K562 (cell line): ENCODE results near the gene PPWD1. TPM values are rescaled to one million over a fixed set of nuclear protein-coding genes. Genes with fewer than 3 reads are reported as not detected.

ENCODE experiments used
- CBX3 ChIP-seq, 2 experiments: IDR thresholded peaks; 1 replicate in 1 of 2; 2 replicates in 1 of 2; pipeline ENCODE4 v1.6.1; 2012; ENCODE audit warnings: inconsistent platforms in 2 of 2, low read length in 2 of 2, borderline replicate concordance in 1 of 2, control low read depth in 1 of 2
- COPS2 ChIP-seq: fragments of 450-650 bp; conservative IDR thresholded peaks from 2 replicates; pipeline ENCODE4 v1.6.1; 2016; ENCODE audit warnings: mild to moderate bottlenecking, moderate library complexity
- GTF2B ChIP-seq: IDR thresholded peaks from 2 replicates; pipeline ENCODE4 v1.6.1; 2011; ENCODE audit not compliant: insufficient read length; ENCODE audit errors: extremely low read depth
- ID3 ChIP-seq, 2 experiments: fragments of 250-450 bp in 1 of 2; fragments of 450-650 bp in 1 of 2; sonication (Bioruptor Pico) in 1 of 2; IDR thresholded peaks; 2 replicates each; pipeline versions ENCODE4 v1.6.1 to v1.8.0; 2016 to 2021; ENCODE audit warnings: mild to moderate bottlenecking in 2 of 2, moderate library complexity in 2 of 2, missing compliant biosample characterization in 1 of 2, missing genetic modification characterization in 1 of 2
- MAFG ChIP-seq: fragments of 450-650 bp; conservative IDR thresholded peaks from 2 replicates; pipeline ENCODE4 v1.6.1; 2016; ENCODE audit warnings: missing genetic modification characterization, missing compliant biosample characterization
- MYC ChIP-seq, 2 experiments: fragments of 250-450 bp in 1 of 2; sonication (Bioruptor Pico) in 1 of 2; IDR thresholded peaks; 2 replicates each; pipeline versions ENCODE4 v1.5.1 to v1.6.1; 2012 to 2021; ENCODE audit warnings: low read depth in 2 of 2, borderline replicate concordance in 1 of 2, improper control_type of control experiment in 1 of 2, low read length in 1 of 2, mild to moderate bottlenecking in 1 of 2, moderate library complexity in 1 of 2
- NR1H2 ChIP-seq: sonication (generic); formaldehyde crosslinking; IDR thresholded peaks from 2 replicates; pipeline ENCODE4 v1.4.0; 2020; ENCODE audit warnings: mild to moderate bottlenecking, missing genetic modification reagents
- NRF1 ChIP-seq, 2 experiments: fragments of 450-650 bp; IDR thresholded peaks in 1 of 2; conservative IDR thresholded peaks in 1 of 2; 2 replicates each; pipeline ENCODE4 v1.6.1; 2014; ENCODE audit warnings: mild to moderate bottlenecking in 2 of 2
- POLR2AphosphoS5 ChIP-seq: IDR thresholded peaks from 2 replicates; pipeline ENCODE4 v1.6.1; 2011; ENCODE audit warnings: mild to moderate bottlenecking, low read depth, low read length, moderate library complexity; ENCODE audit not compliant: control insufficient read depth, insufficient read depth
- POLR2G ChIP-seq: fragments of 200-400 bp; formaldehyde crosslinking; IDR thresholded peaks from 2 replicates; pipeline ENCODE4 v1.6.1; 2017; ENCODE audit warnings: low read depth, mild to moderate bottlenecking, antibody characterized with exemption, low read length, moderate library complexity
- U2AF1 ChIP-seq: fragments of 200-400 bp; formaldehyde crosslinking; optimal IDR thresholded peaks from 2 replicates; pipeline ENCODE3; 2017; ENCODE audit warnings: mild to moderate bottlenecking, low read depth, low read length, moderate library complexity
- ZFP36 ChIP-seq: fragments of 150-350 bp; IDR thresholded peaks from 2 replicates; pipeline ENCODE4 v1.6.1; 2018; ENCODE audit warnings: low read length, low read depth; ENCODE audit not compliant: partially characterized antibody
- ZNF274 ChIP-seq: IDR thresholded peaks from 2 replicates; pipeline ENCODE4 v1.6.1; 2011; ENCODE audit warnings: low read depth, mild to moderate bottlenecking, low read length, moderate library complexity, borderline replicate concordance
- ZNF280B ChIP-seq: fragments of 250-450 bp; sonication (Bioruptor Pico); IDR thresholded peaks from 2 replicates; pipeline ENCODE4 v1.5.1; 2021; ENCODE audit warnings: mild to moderate bottlenecking
- ZNF316 ChIP-seq: fragments of 450-650 bp; IDR thresholded peaks from 2 replicates; pipeline ENCODE4 v1.6.1; 2016
- ZNF717 ChIP-seq: fragments of 250-450 bp; sonication (Bioruptor Pico); IDR thresholded peaks from 2 replicates; pipeline ENCODE4 v1.5.0; 2021
- polyA plus RNA-seq, 8 experiments: library from polyadenylated mRNA; depleted of rRNA in 4 of 8; stranded (reverse) in 5 of 8; unstranded in 3 of 8; fragments of >200 nt; fragmentation: Nextera tagmentation in 2 of 8; fragmentation: Illumina TruSeq in 1 of 8; extraction: Ambion mirVana in 2 of 8; extraction: Trizol in 1 of 8; gene quantifications; 2 replicates each; pipeline versions ENCODE4 v1.2.1 to v1.2.3, GENCODE V29; 2011 to 2014; ENCODE audit warnings: inconsistent platforms in 1 of 8, missing spikeins in 1 of 8
- total RNA-seq, 7 experiments: library from RNA; depleted of rRNA in 6 of 7; stranded (reverse); fragments of >200 nt in 6 of 7; fragmentation: Illumina TruSeq in 2 of 7; extraction: Trizol in 2 of 7; gene quantifications; 2 replicates each; pipeline versions ENCODE4 v1.2.1 to v1.2.3, GENCODE V29; 2011 to 2021; ENCODE audit warnings: low replicate concordance in 1 of 7
- TF ChIP-seq, protein P1 (sequence below): sonication (generic); formaldehyde crosslinking; IDR thresholded peaks from 2 replicates; pipeline ENCODE4 v1.8.0; 2022; ENCODE audit warnings: mild to moderate bottlenecking, missing genetic modification reagents

The PPWD1 gene
- total and polyA plus RNA-seq, 9 of the 15 experiments (the other 6 are each of a cell fraction or from before 2014, with no cell fraction given) = 24.1 to 89.2 (median 51.4) TPM

DNA sequence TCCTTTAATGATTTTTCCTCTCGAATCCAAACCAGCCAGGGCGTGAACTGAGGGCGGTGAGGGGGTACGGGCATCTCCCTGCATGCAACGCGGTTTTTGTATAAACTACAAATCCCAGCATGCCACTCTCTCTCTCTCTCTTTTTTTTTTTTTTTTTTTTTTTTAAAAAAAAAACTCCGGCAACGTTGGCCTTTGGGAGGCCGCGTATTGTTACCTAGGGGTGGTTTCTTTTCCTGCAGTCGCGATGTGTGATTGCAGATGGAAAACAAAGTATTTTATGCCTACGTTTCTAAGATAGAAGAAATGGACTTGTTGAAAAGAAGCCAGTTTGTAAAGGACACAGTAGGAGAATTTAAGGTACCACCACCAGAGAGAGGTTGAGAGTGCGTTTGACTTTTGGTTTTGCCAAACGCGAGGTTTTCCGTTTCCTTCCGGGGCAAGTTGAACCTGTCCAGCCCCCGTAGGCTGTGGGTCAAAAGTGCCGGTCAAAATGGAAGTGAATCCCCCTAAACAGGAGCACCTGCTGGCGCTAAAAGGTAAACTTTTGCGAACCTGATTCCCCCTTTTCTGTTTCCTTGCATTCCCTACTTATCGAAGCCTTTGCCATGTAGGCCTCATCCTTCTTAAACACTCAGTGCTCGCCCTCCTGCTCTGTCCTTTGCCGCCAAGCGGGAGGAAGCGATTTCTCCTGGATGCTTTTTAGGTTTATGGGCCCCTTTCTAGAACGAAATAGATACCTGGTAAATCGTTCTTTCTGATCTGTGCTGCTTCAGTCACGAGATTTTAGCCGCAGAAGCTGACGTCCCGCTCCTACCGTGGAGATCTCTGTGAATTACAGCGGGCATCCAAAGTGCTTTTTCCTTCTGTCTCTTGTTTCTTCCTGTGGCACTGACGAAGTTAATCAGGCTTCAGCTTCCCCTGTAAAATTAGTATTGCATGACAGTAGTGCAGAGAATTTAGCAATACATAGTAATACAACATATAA is 61.8 kb downstream of the PPWD1 start, which contains the start of the genes SHLD3 and TRAPPC13 (continued):
- TF ChIP-seq, protein P1, sequence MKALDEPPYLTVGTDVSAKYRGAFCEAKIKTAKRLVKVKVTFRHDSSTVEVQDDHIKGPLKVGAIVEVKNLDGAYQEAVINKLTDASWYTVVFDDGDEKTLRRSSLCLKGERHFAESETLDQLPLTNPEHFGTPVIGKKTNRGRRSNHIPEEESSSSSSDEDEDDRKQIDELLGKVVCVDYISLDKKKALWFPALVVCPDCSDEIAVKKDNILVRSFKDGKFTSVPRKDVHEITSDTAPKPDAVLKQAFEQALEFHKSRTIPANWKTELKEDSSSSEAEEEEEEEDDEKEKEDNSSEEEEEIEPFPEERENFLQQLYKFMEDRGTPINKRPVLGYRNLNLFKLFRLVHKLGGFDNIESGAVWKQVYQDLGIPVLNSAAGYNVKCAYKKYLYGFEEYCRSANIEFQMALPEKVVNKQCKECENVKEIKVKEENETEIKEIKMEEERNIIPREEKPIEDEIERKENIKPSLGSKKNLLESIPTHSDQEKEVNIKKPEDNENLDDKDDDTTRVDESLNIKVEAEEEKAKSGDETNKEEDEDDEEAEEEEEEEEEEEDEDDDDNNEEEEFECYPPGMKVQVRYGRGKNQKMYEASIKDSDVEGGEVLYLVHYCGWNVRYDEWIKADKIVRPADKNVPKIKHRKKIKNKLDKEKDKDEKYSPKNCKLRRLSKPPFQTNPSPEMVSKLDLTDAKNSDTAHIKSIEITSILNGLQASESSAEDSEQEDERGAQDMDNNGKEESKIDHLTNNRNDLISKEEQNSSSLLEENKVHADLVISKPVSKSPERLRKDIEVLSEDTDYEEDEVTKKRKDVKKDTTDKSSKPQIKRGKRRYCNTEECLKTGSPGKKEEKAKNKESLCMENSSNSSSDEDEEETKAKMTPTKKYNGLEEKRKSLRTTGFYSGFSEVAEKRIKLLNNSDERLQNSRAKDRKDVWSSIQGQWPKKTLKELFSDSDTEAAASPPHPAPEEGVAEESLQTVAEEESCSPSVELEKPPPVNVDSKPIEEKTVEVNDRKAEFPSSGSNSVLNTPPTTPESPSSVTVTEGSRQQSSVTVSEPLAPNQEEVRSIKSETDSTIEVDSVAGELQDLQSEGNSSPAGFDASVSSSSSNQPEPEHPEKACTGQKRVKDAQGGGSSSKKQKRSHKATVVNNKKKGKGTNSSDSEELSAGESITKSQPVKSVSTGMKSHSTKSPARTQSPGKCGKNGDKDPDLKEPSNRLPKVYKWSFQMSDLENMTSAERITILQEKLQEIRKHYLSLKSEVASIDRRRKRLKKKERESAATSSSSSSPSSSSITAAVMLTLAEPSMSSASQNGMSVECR = no peak
- TF ChIP-seq ZNF717 (CRISPR knock-in tag) = no peak
- TF ChIP-seq MYC (IDR thresholded peaks at IDR 0.05; ENCODE audit: low read depth, low read length) = peak; percentile 51
- no peak for TF ChIP-seq MYC (CRISPR knock-in tag; IDR thresholded peaks at IDR 0.05; ENCODE audit: borderline replicate concordance, low read depth)
- no peak for TF ChIP-seq COPS2
- no peak for TF ChIP-seq GTF2B
- no peak for TF ChIP-seq ZNF316
- TF ChIP-seq U2AF1 = no peak
- TF ChIP-seq ZFP36 = no peak
- no peak for TF ChIP-seq MAFG
- TF ChIP-seq ZNF280B = no peak
- no peak for TF ChIP-seq NRF1 (conservative IDR thresholded peaks at IDR 0.05 in 1 of 2, IDR thresholded peaks at IDR 0.05 in 1 of 2)
- no peak for TF ChIP-seq NR1H2 (CRISPR knock-in tag)
- TF ChIP-seq POLR2G = peak; percentile 54
- TF ChIP-seq POLR2AphosphoS5 = peak; percentile 32; the same call in 1 of the 2 replicates
- TF ChIP-seq ID3 (CRISPR knock-in tag; IDR thresholded peaks at IDR 0.05) = no peak
- TF ChIP-seq ID3 (tag; IDR thresholded peaks at IDR 0.05) = peak; percentile 52; the same call in 1 of the 2 replicates
- no peak; a peak in 1 of 3 replicates for TF ChIP-seq CBX3 (IDR thresholded peaks at IDR 0.05; ENCODE audit: borderline replicate concordance in 1 of 2, low read length in 2 of 2)
- no peak for TF ChIP-seq ZNF274
